HG02759 (cell line): ENCODE results near the gene CFAP221.

Source experiments
- ATAC-seq: cut with Tn5 transposase; IDR thresholded peaks from one replicate; pipeline ENCODE4 v1.9.1; 2021; ENCODE audit warnings: mild to moderate bottlenecking, moderate library complexity; ENCODE audit not compliant: unreplicated experiment

Gene CFAP221

GRCh38 chr2:119536211-119536610 lies 8.0 kb upstream of the CFAP221 start:
- ATAC-seq = no peak

DNA sequence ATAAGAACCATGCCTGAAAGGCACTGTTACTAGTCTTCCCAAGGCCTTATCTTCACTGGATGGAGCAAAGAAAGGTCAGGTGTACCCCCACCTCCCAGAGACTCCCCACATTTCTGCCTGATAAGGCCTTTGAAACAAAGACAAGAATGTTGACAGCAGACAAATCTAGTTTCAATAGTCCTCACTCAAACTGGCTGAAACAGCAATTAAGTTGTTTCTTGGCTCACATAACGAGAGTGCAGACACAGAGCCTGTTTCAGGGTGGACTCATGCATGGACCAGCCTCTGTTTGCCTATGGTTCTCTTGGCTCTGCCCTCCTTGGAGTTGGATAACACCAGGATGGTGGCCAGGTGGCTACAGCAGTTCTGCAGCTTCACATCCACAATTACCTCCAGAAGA lies 7.5 kb upstream of the CFAP221 start:
- ATAC-seq = no peak

DNA sequence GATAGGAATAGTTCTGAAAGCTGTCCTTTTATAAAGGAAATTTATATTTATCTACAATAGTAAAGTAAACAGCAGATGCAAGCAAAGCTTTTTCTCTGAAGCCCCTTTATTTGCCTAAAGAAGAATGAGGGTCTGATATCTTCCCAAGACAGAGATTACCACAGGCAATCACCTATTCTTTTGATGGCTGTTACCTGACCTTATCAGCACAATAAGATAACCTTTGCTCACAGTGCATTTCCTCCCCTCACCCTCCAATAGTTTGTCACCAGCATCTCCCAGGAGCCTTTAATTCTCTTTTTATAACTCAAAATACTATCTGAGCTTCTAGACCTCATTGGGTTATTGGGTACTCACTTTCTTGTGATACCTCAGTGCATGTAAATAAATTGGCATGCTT lies 6.5 kb upstream of the CFAP221 start:
- no peak for ATAC-seq

GRCh38 chr2:119541476-119541875 lies 2.8 kb upstream of the CFAP221 start:
- no peak for ATAC-seq

DNA sequence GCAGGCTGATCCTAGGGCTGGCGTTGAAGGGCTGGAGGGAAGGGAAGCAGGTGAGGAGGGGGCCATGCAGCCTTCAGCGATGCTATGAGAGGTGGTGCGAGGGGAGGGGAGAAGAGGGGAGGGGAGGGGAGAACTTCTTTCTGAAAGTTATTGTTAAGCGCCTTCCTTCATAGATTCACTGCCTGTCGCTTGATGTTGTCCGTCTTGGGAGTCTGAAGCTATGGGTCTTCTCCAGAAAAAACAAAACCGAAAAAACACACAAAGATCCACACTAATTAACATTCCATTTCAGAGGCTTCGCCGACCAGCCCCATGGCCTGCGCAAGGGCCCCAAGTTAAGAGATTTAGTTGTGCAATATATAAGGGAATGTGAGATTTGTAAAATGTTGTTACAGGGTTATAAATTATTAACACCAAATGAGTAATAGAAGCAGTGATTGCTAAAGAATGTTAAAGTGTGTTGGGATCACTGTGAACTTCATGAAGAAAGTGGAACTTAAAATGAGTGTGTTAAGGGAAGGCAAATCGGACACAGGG lies 758 bp downstream of the CFAP221 start:
- no peak for ATAC-seq

- ATAC-seq = no peak
Measured at GRCh38 chr2:119545754-119546446, 1.7 kb downstream of the CFAP221 start.

- no peak for ATAC-seq
Measured at GRCh38 chr2:119546447-119546767, 2.2 kb downstream of the CFAP221 start.

GRCh38 chr2:119548516-119549120 lies 4.4 kb downstream of the CFAP221 start:
- ATAC-seq = no peak

- ATAC-seq = no peak
Measured at GRCh38 chr2:119549241-119549640, 5.0 kb downstream of the CFAP221 start.

GRCh38 chr2:119550346-119550745 lies 6.1 kb downstream of the CFAP221 start:
- ATAC-seq = no peak

- no peak for ATAC-seq
Measured at GRCh38 chr2:119550856-119551255, 6.6 kb downstream of the CFAP221 start.

GRCh38 chr2:119552902-119553301 lies 8.7 kb downstream of the CFAP221 start:
- no peak for ATAC-seq

GRCh38 chr2:119553687-119554344 lies 9.6 kb downstream of the CFAP221 start:
- no peak for ATAC-seq

DNA sequence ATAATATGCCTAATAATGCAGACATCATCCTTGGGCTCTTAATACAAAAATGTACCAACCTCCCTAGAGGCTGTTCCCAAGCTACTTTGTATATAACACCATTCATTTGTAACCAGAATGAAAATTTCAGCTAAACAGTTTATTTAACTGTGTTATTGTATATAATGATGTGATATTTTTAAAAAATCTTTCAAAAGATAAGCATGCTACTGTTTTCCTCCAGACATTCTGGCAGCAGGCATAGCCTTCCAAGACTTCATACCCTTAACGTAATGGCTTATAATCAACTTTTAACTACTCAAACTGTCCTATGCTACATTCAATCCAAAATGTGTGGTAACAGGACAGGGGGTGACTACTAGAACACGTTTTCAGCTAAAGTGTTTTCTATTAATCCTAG lies 21.2 kb downstream of the CFAP221 start:
- ATAC-seq = no peak

DNA sequence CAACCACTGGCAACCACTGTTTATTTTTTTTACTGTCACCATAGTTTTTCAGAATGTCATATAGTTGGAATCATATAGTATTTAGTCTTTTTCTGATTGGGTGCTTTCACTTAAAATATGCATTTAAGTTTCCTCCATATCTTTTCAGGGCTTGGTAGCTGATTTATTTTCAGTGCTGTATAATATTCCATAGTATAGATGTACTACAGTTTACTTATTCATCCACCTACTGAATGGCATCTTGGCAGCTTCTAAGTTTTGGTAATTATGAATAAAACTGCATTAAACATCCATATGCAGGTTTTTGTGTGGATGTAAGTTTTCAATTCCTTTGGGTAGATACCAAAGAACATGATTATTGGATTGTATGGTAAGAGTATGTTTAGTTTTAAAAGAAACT lies 23.0 kb downstream of the CFAP221 start:
- ATAC-seq = no peak

DNA sequence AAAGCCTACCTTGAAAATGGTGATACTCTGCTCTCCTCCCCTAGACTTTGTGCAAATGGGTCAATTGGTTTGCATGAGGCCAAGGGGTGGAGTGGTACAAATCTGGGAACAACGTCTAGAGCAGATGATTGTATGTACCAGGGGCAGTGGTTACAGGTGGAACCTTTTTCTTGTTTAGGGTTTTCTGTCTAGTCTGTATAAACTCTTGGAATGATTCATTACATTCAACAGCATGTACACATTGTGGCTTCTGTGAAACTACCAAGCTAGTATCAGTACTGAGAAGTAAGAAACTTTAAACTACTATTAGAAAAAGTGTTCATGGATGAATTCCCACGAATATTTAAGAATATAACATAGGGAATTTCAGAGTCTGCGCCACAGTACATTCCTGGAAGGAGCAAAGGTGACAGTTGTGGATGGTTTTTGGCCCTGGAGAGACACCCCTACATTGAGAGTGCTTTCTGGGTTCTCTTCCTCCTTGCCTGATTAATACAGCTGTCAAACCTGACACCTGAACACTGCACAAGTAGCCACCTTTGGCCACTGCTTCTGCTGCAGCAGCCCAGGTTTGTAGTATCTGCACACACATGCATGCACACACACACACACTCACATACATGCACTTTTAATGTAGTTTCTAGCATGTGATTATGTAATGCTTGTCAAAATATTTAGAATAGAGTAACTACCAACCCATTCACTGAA lies 30.0 kb downstream of the CFAP221 start:
- ATAC-seq = peak; percentile 99

- no peak for ATAC-seq
Measured at GRCh38 chr2:119574864-119575263, 30.6 kb downstream of the CFAP221 start.

- no peak for ATAC-seq
Measured at GRCh38 chr2:119575439-119575838, 31.2 kb downstream of the CFAP221 start.

- ATAC-seq = no peak
Measured at GRCh38 chr2:119579424-119580295, 35.4 kb downstream of the CFAP221 start.

DNA sequence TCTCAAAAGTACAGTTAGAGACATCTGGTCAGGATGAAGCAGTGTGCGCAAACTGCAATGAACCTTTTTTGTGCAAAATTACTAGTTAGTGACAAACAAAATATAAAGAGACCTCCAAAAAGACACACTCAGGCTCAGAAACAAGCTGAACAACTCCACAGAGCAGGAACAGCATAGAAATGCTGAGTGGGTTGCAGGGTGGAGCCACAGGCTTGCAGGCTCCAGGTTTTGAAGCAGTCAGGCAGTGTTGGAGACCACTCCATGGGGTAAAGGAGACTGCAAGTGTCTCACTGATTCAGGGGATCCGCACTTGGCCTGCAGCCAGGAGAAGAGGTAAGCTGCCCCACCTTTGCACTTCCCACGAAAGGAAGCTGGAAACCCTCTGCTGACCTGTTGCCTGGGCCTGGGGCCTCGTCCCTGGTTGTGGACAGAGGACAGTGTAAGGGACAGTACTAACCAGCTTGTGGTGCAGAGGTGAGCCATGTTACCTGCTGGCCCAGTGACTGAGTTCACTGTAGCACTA lies 36.4 kb downstream of the CFAP221 start:
- ATAC-seq = no peak
